SK-N-MC (cell line): ENCODE measurements around the gene TEF.
"Not testable (repeated sequence)": the region's sequence is repeated elsewhere in the genome, so short reads cannot be mapped to it uniquely, and the experiment has no call there.

Experiments used
- DNase-seq: peaks from one replicate; pipeline ENCODE4 v3.0.0-alpha.2; 2011; ENCODE audit warnings: low read depth, low spot score
- H3K27ac ChIP-seq: fragments of 200-600 bp; sonication (generic); 2 replicates; pipeline ENCODE4 v1.5.1; 2016; ENCODE audit warnings: mixed run types
- H3K36me3 ChIP-seq: fragments of 200-600 bp; sonication (generic); 2 replicates; pipeline ENCODE4 v1.6.1; 2017; ENCODE audit warnings: antibody characterized with exemption, low read length, mixed read lengths; ENCODE audit not compliant: insufficient read depth
- H3K4me3 ChIP-seq: fragments of 200-600 bp; sonication (generic); 2 replicates; pipeline ENCODE4 v1.5.1; 2016
- H3K9ac ChIP-seq: fragments of 200-600 bp; sonication (generic); 2 replicates; pipeline ENCODE4 v1.8.0; 2017; ENCODE audit warnings: mixed run types, mixed read lengths; ENCODE audit not compliant: insufficient read length
- H3K9me3 ChIP-seq: fragments of 200-600 bp; sonication (generic); 2 replicates; pipeline ENCODE4 v1.6.1; 2017; ENCODE audit warnings: low read depth, mild to moderate bottlenecking, antibody characterized with exemption, low read length, moderate library complexity, mixed read lengths
- EZH2 ChIP-seq: fragments of 200-600 bp; sonication (generic); IDR thresholded peaks from one replicate; pipeline ENCODE4 v1.6.1; 2017; ENCODE audit warnings: antibody characterized with exemption
- FOXP2 ChIP-seq: optimal IDR thresholded peaks from 2 replicates; pipeline ENCODE3; 2011; ENCODE audit warnings: mild to moderate bottlenecking, moderate library complexity; ENCODE audit not compliant: insufficient read depth; ENCODE audit errors: extremely low read length, control extremely low read depth
- POLR2AphosphoS5 ChIP-seq: IDR thresholded peaks from 2 replicates; pipeline ENCODE4 v1.6.1; 2012; ENCODE audit warnings: mild to moderate bottlenecking, low read depth, low read length, borderline replicate concordance

The TEF gene

GRCh38 chr22:41401781-41402648, 20.3 kb downstream of the TEF start:
- TF ChIP-seq POLR2AphosphoS5 (peak; percentile 66; the same call in 1 of the 2 replicates), EZH2 (no peak)
- H3K36me3 ChIP-seq, result no peaks in the 10 kb centered on the region; the same call in 1 of the 2 replicates
- H3K4me3 ChIP-seq, result peak overlapping the region; percentile 71
- H3K9ac ChIP-seq, result peak overlapping the region; percentile 37
- peak; percentile 96 for DNase-seq
- H3K9me3 ChIP-seq, result no peaks in the 10 kb centered on the region
- H3K27ac ChIP-seq, result peak overlapping the region; percentile 85

GRCh38 chr22:41402851-41403250, 21.1 kb downstream of the TEF start:
- peak overlapping the region; percentile 85 for H3K27ac ChIP-seq
- H3K4me3 ChIP-seq, H3K9ac ChIP-seq, H3K36me3 ChIP-seq, DNase-seq, H3K9me3 ChIP-seq: not testable (repeated sequence)

- DNase-seq, result no peak
- H3K27ac ChIP-seq, result no peak overlapping the region
- TF ChIP-seq FOXP2 (no peak), POLR2AphosphoS5 (no peak), EZH2 (no peak)
- no peaks in the 10 kb centered on the region for H3K9me3 ChIP-seq
- no peak overlapping the region for H3K9ac ChIP-seq
- H3K36me3 ChIP-seq, result no peaks in the 10 kb centered on the region
- no peak overlapping the region for H3K4me3 ChIP-seq
Measured at GRCh38 chr22:41403532-41404318, 22.0 kb downstream of the TEF start.

- no peak overlapping the region for H3K9ac ChIP-seq
- H3K27ac ChIP-seq, result no peak overlapping the region
- no peaks in the 10 kb centered on the region for H3K9me3 ChIP-seq
- TF ChIP-seq FOXP2 (no peak), EZH2 (no peak), POLR2AphosphoS5 (no peak)
- H3K36me3 ChIP-seq, result no peaks in the 10 kb centered on the region
- no peak overlapping the region for H3K4me3 ChIP-seq
- no peak for DNase-seq
Measured at GRCh38 chr22:41405588-41405987, 23.8 kb downstream of the TEF start.

- H3K9ac ChIP-seq, result no peak overlapping the region
- no peaks in the 10 kb centered on the region for H3K9me3 ChIP-seq
- no peak overlapping the region for H3K4me3 ChIP-seq
- H3K36me3 ChIP-seq, result no peaks in the 10 kb centered on the region
- no peak overlapping the region for H3K27ac ChIP-seq
- DNase-seq, result no peak
- TF ChIP-seq POLR2AphosphoS5 (no peak), EZH2 (no peak), FOXP2 (no peak)
Measured at GRCh38 chr22:41406410-41406809, 24.7 kb downstream of the TEF start.

GRCh38 chr22:41407433-41407832, 25.7 kb downstream of the TEF start:
- Histone ChIP-seq H3K27ac (no peak overlapping the region), H3K4me3 (no peak overlapping the region), H3K36me3 (no peaks in the 10 kb centered on the region), H3K9me3 (no peaks in the 10 kb centered on the region), H3K9ac (no peak overlapping the region)
- no peak for DNase-seq
- no peak for TF ChIP-seq EZH2
- no peak for TF ChIP-seq FOXP2
- TF ChIP-seq POLR2AphosphoS5, result no peak

- DNase-seq, result no peak
- Histone ChIP-seq H3K4me3 (no peak overlapping the region), H3K36me3 (no peaks in the 10 kb centered on the region), H3K27ac (no peak overlapping the region), H3K9ac (no peak overlapping the region), H3K9me3 (no peaks in the 10 kb centered on the region)
- TF ChIP-seq EZH2, result no peak
- no peak for TF ChIP-seq POLR2AphosphoS5
- TF ChIP-seq FOXP2, result no peak
Measured at GRCh38 chr22:41408665-41409064, 26.9 kb downstream of the TEF start.

- TF ChIP-seq FOXP2, result no peak
- no peak for TF ChIP-seq EZH2
- no peak for TF ChIP-seq POLR2AphosphoS5
- Histone ChIP-seq H3K4me3 (no peak overlapping the region), H3K36me3 (no peaks in the 10 kb centered on the region), H3K27ac (no peak overlapping the region), H3K9ac (no peak overlapping the region), H3K9me3 (no peaks in the 10 kb centered on the region)
- DNase-seq, result no peak
Measured at GRCh38 chr22:41410311-41410751, 28.6 kb downstream of the TEF start.
